GM12892 (cell line): ENCODE results near the gene KLHL17.

Source experiments
- POLR2A ChIP-seq: IDR thresholded peaks from 2 replicates; pipeline ENCODE4 v1.6.1; 2011; ENCODE audit warnings: low read depth, low read length, control low read depth
- POLR2AphosphoS5 ChIP-seq: IDR thresholded peaks from 2 replicates; pipeline ENCODE4 v1.6.1; 2011; ENCODE audit warnings: low read depth, low read length, control low read depth
- TAF1 ChIP-seq: IDR thresholded peaks from 2 replicates; pipeline ENCODE4 v1.6.1; 2011; ENCODE audit warnings: low read depth, mild to moderate bottlenecking, control low read depth, low read length, borderline replicate concordance

DNA sequence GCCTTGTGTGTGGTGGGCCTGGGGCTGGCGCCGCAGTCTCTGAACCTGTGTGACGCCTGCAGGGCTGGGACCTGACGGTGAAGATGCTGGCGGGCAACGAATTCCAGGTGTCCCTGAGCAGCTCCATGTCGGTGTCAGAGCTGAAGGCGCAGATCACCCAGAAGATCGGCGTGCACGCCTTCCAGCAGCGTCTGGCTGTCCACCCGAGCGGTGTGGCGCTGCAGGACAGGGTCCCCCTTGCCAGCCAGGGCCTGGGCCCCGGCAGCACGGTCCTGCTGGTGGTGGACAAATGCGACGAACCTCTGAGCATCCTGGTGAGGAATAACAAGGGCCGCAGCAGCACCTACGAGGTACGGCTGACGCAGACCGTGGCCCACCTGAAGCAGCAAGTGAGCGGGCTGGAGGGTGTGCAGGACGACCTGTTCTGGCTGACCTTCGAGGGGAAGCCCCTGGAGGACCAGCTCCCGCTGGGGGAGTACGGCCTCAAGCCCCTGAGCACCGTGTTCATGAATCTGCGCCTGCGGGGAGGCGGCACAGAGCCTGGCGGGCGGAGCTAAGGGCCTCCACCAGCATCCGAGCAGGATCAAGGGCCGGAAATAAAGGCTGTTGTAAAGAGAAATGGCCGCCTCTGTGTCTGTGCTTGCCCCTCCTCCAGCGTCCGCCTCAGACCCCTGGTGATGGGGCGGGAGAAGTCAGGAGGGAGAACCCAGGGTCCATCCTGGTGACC lies 53.7 kb downstream of the KLHL17 start:
- no peak; the same call in 1 of the 2 replicates for TF ChIP-seq POLR2A
- TF ChIP-seq POLR2AphosphoS5: no peak
- no peak for TF ChIP-seq TAF1
